PC-3 (cell line): ENCODE results near the gene GPRIN1. TPM values are rescaled to one million over a fixed set of nuclear protein-coding genes. Genes with fewer than 3 reads are reported as not detected.

Source experiments
- ATAC-seq: fragments of 200-7000 bp; cut with Tn5 transposase; 2 replicates; pipeline ENCODE4 v1.9.1; 2020; ENCODE audit warnings: mild to moderate bottlenecking, moderate library complexity
- BruUV-seq: library from RNA; stranded (reverse); fragments of 400-500 nt; replicated peaks from 2 replicates; lab custom pipeline; 2021; lab: Mats Ljungman, UMichigan
- CTCF ChIA-PET: fragments of 300-600 bp; sonication (Branson Sonifier 250); formaldehyde crosslinking; loops from one replicate; lab custom pipeline; 2022; ENCODE audit warnings: antibody characterized with exemption; lab: Charles Lee
- POLR2A ChIA-PET: fragments of 300-600 bp; sonication (Branson Sonifier 250); formaldehyde crosslinking; loops from one replicate; lab custom pipeline; 2022; ENCODE audit warnings: antibody characterized with exemption; ENCODE audit not compliant: unreplicated experiment; lab: Charles Lee
- DNase-seq: peaks from one replicate; pipeline ENCODE4 v3.0.0-alpha.2; 2015
- H2AFZ ChIP-seq: fragments of 300-600 bp; sonication (generic); 2 replicates; pipeline ENCODE4 v1.6.0; 2016; ENCODE audit warnings: antibody characterized with exemption, low read length
- H3F3A ChIP-seq: fragments of 300-600 bp; sonication (generic); one replicate; pipeline ENCODE4 v1.6.0; 2017; ENCODE audit warnings: antibody characterized with exemption, low read length, control low read depth, mild to moderate bottlenecking; ENCODE audit not compliant: unreplicated experiment
- H3K27ac ChIP-seq: fragments of 300-600 bp; sonication (generic); 2 replicates; pipeline ENCODE4 v1.5.1; 2016; ENCODE audit warnings: mild to moderate bottlenecking, low read length
- H3K27me3 ChIP-seq: fragments of 300-600 bp; sonication (generic); 2 replicates; pipeline ENCODE4 v1.6.1; 2016; ENCODE audit warnings: low read length, mixed read lengths
- H3K36me3 ChIP-seq: fragments of 300-600 bp; sonication (generic); 2 replicates; pipeline ENCODE4 v1.6.1; 2016; ENCODE audit warnings: low read depth, mixed run types, low read length, mixed read lengths
- H3K4me1 ChIP-seq: fragments of 300-600 bp; sonication (generic); 2 replicates; pipeline ENCODE4 v1.5.1; 2016; ENCODE audit warnings: low read length; ENCODE audit not compliant: insufficient read depth
- H3K4me2 ChIP-seq: fragments of 300-600 bp; sonication (generic); 2 replicates; pipeline ENCODE4 v1.6.0; 2016; ENCODE audit warnings: low read length
- H3K4me3 ChIP-seq: fragments of 300-600 bp; sonication (generic); 2 replicates; pipeline ENCODE4 v1.5.1; 2016; ENCODE audit warnings: mild to moderate bottlenecking, low read length, mixed read lengths
- H3K79me2 ChIP-seq: fragments of 300-600 bp; sonication (generic); 2 replicates; pipeline ENCODE4 v1.6.1; 2017; ENCODE audit warnings: low read length, mixed read lengths
- H3K9ac ChIP-seq: fragments of 300-600 bp; sonication (generic); 2 replicates; pipeline ENCODE4 v1.6.0; 2016; ENCODE audit warnings: mild to moderate bottlenecking, low read length
- H3K9me2 ChIP-seq: fragments of 300-600 bp; sonication (generic); replicated peaks from 2 replicates; pipeline ENCODE4 v1.6.1; 2016; ENCODE audit warnings: mixed run types, low read length, mixed read lengths
- H3K9me3 ChIP-seq: fragments of 300-600 bp; sonication (generic); 2 replicates; pipeline ENCODE4 v1.6.1; 2016; ENCODE audit warnings: low read length, mixed read lengths
- H4K20me1 ChIP-seq: fragments of 300-600 bp; sonication (generic); 2 replicates; pipeline ENCODE4 v1.6.1; 2016; ENCODE audit warnings: low read length, mixed read lengths
- EZH2 ChIP-seq: fragments of 300-600 bp; sonication (generic); IDR thresholded peaks from one replicate; pipeline ENCODE4 v1.6.1; 2017; ENCODE audit warnings: antibody characterized with exemption, mild to moderate bottlenecking, low read length; ENCODE audit not compliant: unreplicated experiment
- EZH2phosphoT487 ChIP-seq: fragments of 300-600 bp; sonication (generic); IDR thresholded peaks from 2 replicates; pipeline ENCODE4 v1.6.1; 2018; ENCODE audit warnings: mild to moderate bottlenecking, antibody characterized with exemption, low read length, borderline replicate concordance
- intact Hi-C: fragments of 100-400 bp; cut with micrococcal nuclease; formaldehyde crosslinking; loops from 2 replicates; pipeline ENCODE4 v1.9.0; 2023
- total RNA-seq: library from RNA; depleted of rRNA; stranded (reverse); fragments of >200 nt; gene quantifications from 2 replicates; pipeline ENCODE4 v1.2.3, GENCODE V29; 2014
- TF ChIP-seq, protein P1 (sequence below): fragments of 300-600 bp; sonication (generic); conservative IDR thresholded peaks from 2 replicates; pipeline ENCODE4 v1.5.1; 2017; ENCODE audit warnings: antibody characterized with exemption, low read depth, mild to moderate bottlenecking, low read length

Gene GPRIN1
- total RNA-seq, 1 experiment from 2014 or later = 18.7 TPM

DNA sequence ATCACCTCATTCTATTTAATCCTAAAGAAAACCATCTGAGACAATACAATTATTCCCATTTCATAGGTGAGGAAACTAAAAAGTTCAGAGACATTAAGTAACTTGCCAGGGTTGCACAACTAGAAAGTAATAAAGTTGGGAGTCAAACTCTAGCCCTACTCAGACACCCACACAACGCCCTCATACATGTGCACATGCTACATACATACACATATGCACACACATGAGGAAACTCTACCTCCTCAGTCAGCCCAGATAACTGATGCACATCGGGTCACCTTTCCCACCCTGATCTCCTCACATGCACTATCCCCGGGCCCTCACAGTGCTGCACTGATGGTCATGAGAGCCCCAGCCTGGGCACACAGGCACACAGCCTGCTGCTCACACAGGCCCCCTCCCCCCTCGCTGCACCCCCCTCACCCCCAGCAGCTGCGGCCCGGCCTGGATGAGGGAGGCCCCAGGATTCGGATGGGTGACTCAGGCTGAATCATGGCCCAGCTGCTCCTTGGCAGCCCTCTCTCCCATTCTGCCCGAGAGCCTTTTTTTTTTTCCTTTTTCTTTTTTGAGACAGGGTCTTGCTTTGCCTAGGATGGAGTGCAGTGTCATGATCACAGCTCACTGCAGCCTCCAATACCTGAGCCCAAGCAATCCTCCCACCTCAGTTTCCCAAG lies 5.0 kb upstream of the GPRIN1 start:
- peak; percentile 79 for DNase-seq
- BruUV-seq = no TSS peak

DNA sequence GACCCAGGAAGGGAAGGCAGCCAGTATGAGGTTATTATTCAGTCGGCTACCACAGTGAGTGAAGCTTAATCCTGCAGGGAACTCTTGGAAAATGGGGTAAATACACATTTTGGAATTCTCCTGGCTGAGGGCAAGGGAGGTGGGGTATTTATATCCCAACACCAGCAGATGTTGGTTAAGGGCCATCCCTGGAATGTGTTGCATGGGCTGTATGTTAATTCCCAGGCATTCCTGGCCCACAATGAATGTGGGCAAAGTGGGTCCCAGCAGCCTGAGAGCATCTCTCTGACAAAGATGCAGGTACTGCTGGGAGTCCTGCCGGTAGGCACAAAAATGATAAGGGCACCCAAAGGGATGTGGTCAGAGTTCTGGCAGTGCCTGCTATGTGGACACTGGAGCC lies 2.9 kb upstream of the GPRIN1 start:
- ChIA-PET POLR2A (no interaction called here), CTCF (no interaction called here)
- H3K9ac ChIP-seq = no peak overlapping the region
- H3K9me2 ChIP-seq = no peaks in the 10 kb centered on the region
- TF ChIP-seq EZH2phosphoT487 (no peak), EZH2 (no peak)
- TF ChIP-seq, protein P1, sequence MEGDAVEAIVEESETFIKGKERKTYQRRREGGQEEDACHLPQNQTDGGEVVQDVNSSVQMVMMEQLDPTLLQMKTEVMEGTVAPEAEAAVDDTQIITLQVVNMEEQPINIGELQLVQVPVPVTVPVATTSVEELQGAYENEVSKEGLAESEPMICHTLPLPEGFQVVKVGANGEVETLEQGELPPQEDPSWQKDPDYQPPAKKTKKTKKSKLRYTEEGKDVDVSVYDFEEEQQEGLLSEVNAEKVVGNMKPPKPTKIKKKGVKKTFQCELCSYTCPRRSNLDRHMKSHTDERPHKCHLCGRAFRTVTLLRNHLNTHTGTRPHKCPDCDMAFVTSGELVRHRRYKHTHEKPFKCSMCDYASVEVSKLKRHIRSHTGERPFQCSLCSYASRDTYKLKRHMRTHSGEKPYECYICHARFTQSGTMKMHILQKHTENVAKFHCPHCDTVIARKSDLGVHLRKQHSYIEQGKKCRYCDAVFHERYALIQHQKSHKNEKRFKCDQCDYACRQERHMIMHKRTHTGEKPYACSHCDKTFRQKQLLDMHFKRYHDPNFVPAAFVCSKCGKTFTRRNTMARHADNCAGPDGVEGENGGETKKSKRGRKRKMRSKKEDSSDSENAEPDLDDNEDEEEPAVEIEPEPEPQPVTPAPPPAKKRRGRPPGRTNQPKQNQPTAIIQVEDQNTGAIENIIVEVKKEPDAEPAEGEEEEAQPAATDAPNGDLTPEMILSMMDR = no peak
- no peak overlapping the region for H3K4me3 ChIP-seq
- H4K20me1 ChIP-seq = peaks cover 7% of the 10 kb centered on the region
- H2AFZ ChIP-seq = no peak overlapping the region
- H3K79me2 ChIP-seq = 0 out of 2 replicates have a peak, but pooled peaks cover 6% of the 10 kb centered on the region
- no peaks in the 10 kb centered on the region for H3K36me3 ChIP-seq
- H3F3A ChIP-seq = no peaks in the 10 kb centered on the region
- no TSS peak for BruUV-seq
- ATAC-seq (no peak), DNase-seq (no peak)
- no peaks in the 10 kb centered on the region for H3K9me3 ChIP-seq
- H3K27me3 ChIP-seq = no peaks in the 10 kb centered on the region
- H3K27ac ChIP-seq = no peak overlapping the region
- no peak overlapping the region for H3K4me2 ChIP-seq
- H3K4me1 ChIP-seq = peaks cover 27% of the 10 kb centered on the region
- intact Hi-C loops = no loop called here

More for the DNA sequence above, 5.0 kb upstream of the GPRIN1 start:
- no peak overlapping the region for H2AFZ ChIP-seq
- TF ChIP-seq EZH2 (no peak), EZH2phosphoT487 (no peak)
- TF ChIP-seq, protein P1 = no peak
- peak overlapping the region; percentile 32; the same call in 1 of the 2 replicates for H3K4me2 ChIP-seq
- peak; percentile 86 for ATAC-seq
- no peak overlapping the region for H3K27ac ChIP-seq
- no peak overlapping the region for H3K4me3 ChIP-seq
- ChIA-PET CTCF (interaction anchor here (0.7 to 0.9 kb wide), 2 partner anchors 15 to 46 kb away, joined by 5 to 7 read pairs; partner anchors contain the start of genes EIF4E1B and SNCB), POLR2A (no interaction called here)
- no peak overlapping the region for H3K9ac ChIP-seq
- no peaks in the 10 kb centered on the region for H3F3A ChIP-seq
- intact Hi-C loops = no loop called here
- H3K4me1 ChIP-seq = peaks cover 22% of the 10 kb centered on the region
- peaks cover 6% of the 10 kb centered on the region for H3K27me3 ChIP-seq
- no peaks in the 10 kb centered on the region for H3K9me3 ChIP-seq
- no peaks in the 10 kb centered on the region for H3K36me3 ChIP-seq
- no peaks in the 10 kb centered on the region for H3K9me2 ChIP-seq
- no peaks in the 10 kb centered on the region for H3K79me2 ChIP-seq
- no peaks in the 10 kb centered on the region for H4K20me1 ChIP-seq

DNA sequence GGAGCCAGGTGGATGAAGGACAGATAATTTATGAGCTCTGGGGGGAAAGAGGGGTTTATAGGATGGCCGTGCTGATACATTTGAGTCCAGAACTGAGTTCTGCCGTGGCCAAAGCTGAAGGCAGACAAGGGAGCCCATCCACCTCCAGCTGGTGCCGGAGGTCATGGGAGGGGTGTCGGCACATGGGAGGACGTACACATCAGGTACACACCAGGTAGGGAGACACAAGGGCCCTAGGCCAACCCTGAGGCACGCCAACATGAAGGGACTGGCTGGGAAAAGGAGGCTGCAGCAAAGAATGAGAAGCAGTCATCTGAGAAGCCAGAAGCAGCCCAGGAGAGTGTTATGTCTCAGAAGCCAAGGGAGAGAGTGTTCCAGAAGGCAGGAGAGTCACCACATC lies 2.1 kb upstream of the GPRIN1 start:
- no peak for ATAC-seq
- BruUV-seq = no TSS peak
- 0 out of 2 replicates have a peak, but pooled peaks cover 6% of the 10 kb centered on the region for H3K79me2 ChIP-seq

More for the DNA sequence above, 2.1 kb upstream of the GPRIN1 start:
- ChIA-PET CTCF (no interaction called here), POLR2A (no interaction called here)
- Histone ChIP-seq H3K9me3 (no peaks in the 10 kb centered on the region), H3K36me3 (no peaks in the 10 kb centered on the region), H3K27ac (no peak overlapping the region), H2AFZ (no peak overlapping the region), H3K4me1 (peaks cover 27% of the 10 kb centered on the region), H4K20me1 (peaks cover 7% of the 10 kb centered on the region), H3K4me2 (no peak overlapping the region), H3K9me2 (no peaks in the 10 kb centered on the region), H3F3A (no peaks in the 10 kb centered on the region), H3K9ac (no peak overlapping the region), H3K27me3 (no peaks in the 10 kb centered on the region), H3K4me3 (no peak overlapping the region)
- DNase-seq = no peak
- intact Hi-C loops = no loop called here
- TF ChIP-seq EZH2 (no peak), EZH2phosphoT487 (no peak)
- TF ChIP-seq, protein P1 = no peak
